Loucy (cell line): ENCODE measurements around the gene STX1A.

ENCODE experiments used
- H2AFZ ChIP-seq: fragments of 200-600 bp; sonication (generic); 2 replicates; pipeline ENCODE4 v1.6.0; 2016; ENCODE audit warnings: antibody characterized with exemption, mild to moderate bottlenecking, low read length, moderate library complexity
- H3F3A ChIP-seq: fragments of 200-600 bp; 2 replicates; pipeline ENCODE4 v1.6.0; 2016; ENCODE audit warnings: antibody characterized with exemption, low read depth, mild to moderate bottlenecking
- H3K27me3 ChIP-seq: fragments of 200-600 bp; sonication (generic); 2 replicates; pipeline ENCODE4 v1.6.1; 2014; ENCODE audit warnings: low read length, mild to moderate bottlenecking; ENCODE audit not compliant: insufficient read depth, poor library complexity, severe bottlenecking
- H3K36me3 ChIP-seq: fragments of 200-600 bp; sonication (generic); 2 replicates; pipeline ENCODE4 v1.6.1; 2016; ENCODE audit warnings: low read length; ENCODE audit not compliant: insufficient read depth
- H3K4me1 ChIP-seq: fragments of 200-600 bp; sonication (generic); 2 replicates; pipeline ENCODE4 v1.5.1; 2014; ENCODE audit warnings: low read length, mild to moderate bottlenecking; ENCODE audit not compliant: insufficient read depth, poor library complexity, severe bottlenecking
- H3K4me2 ChIP-seq: fragments of 200-600 bp; sonication (generic); 2 replicates; pipeline ENCODE4 v1.6.0; 2014; ENCODE audit warnings: antibody characterized with exemption, low read length, low read depth, mild to moderate bottlenecking; ENCODE audit not compliant: poor library complexity, severe bottlenecking
- H3K4me3 ChIP-seq: fragments of 200-600 bp; sonication (generic); 2 replicates; pipeline ENCODE4 v1.5.1; 2014; ENCODE audit warnings: low read length, mild to moderate bottlenecking, mixed read lengths; ENCODE audit not compliant: poor library complexity, severe bottlenecking
- H3K79me2 ChIP-seq: fragments of 200-600 bp; sonication (generic); 2 replicates; pipeline ENCODE4 v1.6.1; 2014; ENCODE audit warnings: low read length; ENCODE audit not compliant: insufficient read depth
- H3K9ac ChIP-seq: fragments of 200-600 bp; sonication (generic); 2 replicates; pipeline ENCODE4 v1.6.0; 2014; ENCODE audit warnings: mild to moderate bottlenecking, low read depth, low read length, moderate library complexity; ENCODE audit not compliant: poor library complexity, severe bottlenecking
- H3K9me2 ChIP-seq: fragments of 200-600 bp; sonication (generic); replicated peaks from 2 replicates; pipeline ENCODE4 v1.6.1; 2016; ENCODE audit warnings: low read depth, low read length, mixed read lengths
- H3K9me3 ChIP-seq: fragments of 200-600 bp; sonication (generic); 2 replicates; pipeline ENCODE4 v1.6.1; 2014; ENCODE audit warnings: mild to moderate bottlenecking, antibody characterized with exemption, low read length, low read depth; ENCODE audit not compliant: insufficient read depth
- H4K20me1 ChIP-seq: fragments of 200-600 bp; sonication (generic); 2 replicates; pipeline ENCODE4 v1.6.0; 2014; ENCODE audit warnings: antibody characterized with exemption, low read length, mild to moderate bottlenecking; ENCODE audit not compliant: insufficient read depth, poor library complexity, severe bottlenecking
- CTCF ChIP-seq: fragments of 200-600 bp; sonication (generic); conservative IDR thresholded peaks from 2 replicates; pipeline ENCODE4 v1.5.1; 2014; ENCODE audit warnings: mild to moderate bottlenecking, antibody characterized with exemption, low read length
- EZH2phosphoT487 ChIP-seq: fragments of 200-600 bp; IDR thresholded peaks from 2 replicates; pipeline ENCODE4 v1.6.1; 2018; ENCODE audit warnings: antibody characterized with exemption, mild to moderate bottlenecking, moderate library complexity, borderline replicate concordance

The STX1A gene

GRCh38 chr7:73740212-73740611, 20.7 kb upstream of the STX1A start:
- H3K4me2 ChIP-seq = no peak overlapping the region
- H3F3A ChIP-seq = no peaks in the 10 kb centered on the region
- no peak overlapping the region for H2AFZ ChIP-seq
- H3K27me3 ChIP-seq = no peaks in the 10 kb centered on the region
- H3K79me2 ChIP-seq = no peaks in the 10 kb centered on the region
- peaks cover 9% of the 10 kb centered on the region for H3K4me1 ChIP-seq
- TF ChIP-seq CTCF (no peak), EZH2phosphoT487 (no peak)
- no peak overlapping the region for H3K9ac ChIP-seq
- no peaks in the 10 kb centered on the region for H3K36me3 ChIP-seq
- no peaks in the 10 kb centered on the region for H4K20me1 ChIP-seq
- no peaks in the 10 kb centered on the region for H3K9me3 ChIP-seq
- no peaks in the 10 kb centered on the region for H3K9me2 ChIP-seq
- H3K4me3 ChIP-seq = no peak overlapping the region

- Histone ChIP-seq H3K36me3 (no peaks in the 10 kb centered on the region), H3K27me3 (no peaks in the 10 kb centered on the region), H3K9me3 (no peaks in the 10 kb centered on the region), H3K4me3 (peak overlapping the region; percentile 87), H3F3A (no peaks in the 10 kb centered on the region), H3K9ac (peak overlapping the region; percentile 71), H3K9me2 (no peaks in the 10 kb centered on the region), H4K20me1 (no peaks in the 10 kb centered on the region), H2AFZ (peak overlapping the region; percentile 99), H3K79me2 (no peaks in the 10 kb centered on the region), H3K4me2 (peak overlapping the region; percentile 78), H3K4me1 (peaks cover 13% of the 10 kb centered on the region)
- no peak for TF ChIP-seq EZH2phosphoT487
- TF ChIP-seq CTCF = no peak
Observed at GRCh38 chr7:73739387-73739767, 19.9 kb upstream of the STX1A start.

- Histone ChIP-seq H3F3A (no peaks in the 10 kb centered on the region), H3K9me2 (no peaks in the 10 kb centered on the region), H3K4me3 (peak within 1 kb of the TSS; percentile 87), H4K20me1 (no peaks in the 10 kb centered on the region), H3K27me3 (no peaks in the 10 kb centered on the region), H2AFZ (peak within 1 kb of the TSS; percentile 99), H3K9ac (peak within 1 kb of the TSS; percentile 81), H3K9me3 (no peaks in the 10 kb centered on the region), H3K36me3 (no peaks in the 10 kb centered on the region), H3K4me1 (peaks cover 13% of the 10 kb centered on the region), H3K79me2 (no peaks in the 10 kb centered on the region), H3K4me2 (peak within 1 kb of the TSS; percentile 78)
- TF ChIP-seq EZH2phosphoT487 (no peak), CTCF (no peak)
Observed at GRCh38 chr7:73738612-73739386, 19.3 kb upstream of the STX1A start, which contains the start of gene ABHD11. Gene ABHD11, minus strand, starts transcription at chr7:73738802. Its CDS starts 32 bp downstream, at chr7:73738770.
